CD4-positive, alpha-beta T cell (primary cell): ENCODE data around the gene CKMT2. TPM values are rescaled to one million over a fixed set of nuclear protein-coding genes. Genes with fewer than 3 reads are reported as not detected.

Experiments used
- ATAC-seq: fragments of 200-7000 bp; cut with Tn5 transposase; one replicate; pipeline ENCODE4 v1.10.0; 2022; ENCODE audit warnings: mild to moderate bottlenecking; ENCODE audit not compliant: poor library complexity
- CTCF ChIA-PET: fragments of 350-600 bp; sonication (Branson Sonifier 250); formaldehyde crosslinking; loops from one replicate; lab custom pipeline; 2021; ENCODE audit warnings: antibody characterized with exemption, inconsistent platforms; lab: Charles Lee
- POLR2A ChIA-PET: fragments of 350-600 bp; sonication (Branson Sonifier 250); formaldehyde crosslinking; loops from one replicate; lab custom pipeline; 2021; ENCODE audit warnings: antibody characterized with exemption, inconsistent platforms; lab: Charles Lee
- DNase-seq, 14 experiments: peaks; one replicate each; pipeline ENCODE4 v3.0.0-alpha.2; 2013 to 2020; ENCODE audit warnings: mixed read lengths in 2 of 14
- H3K27ac ChIP-seq, 2 donors: one replicate each; pipeline versions ENCODE4 v1.5.1 to v1.7.0; 2013; ENCODE audit warnings: low read length in 2 of 2, low read depth in 1 of 2, mild to moderate bottlenecking in 1 of 2
- H3K27me3 ChIP-seq, 2 experiments: 1 replicate in 1 of 2; 2 replicates in 1 of 2; pipeline versions ENCODE4 v1.6.1 to v1.7.0; 2013; ENCODE audit warnings: low read length in 2 of 2, control low read depth in 1 of 2, mild to moderate bottlenecking in 1 of 2, moderate library complexity in 1 of 2; ENCODE audit not compliant: insufficient read depth in 2 of 2, control insufficient read depth in 1 of 2
- H3K36me3 ChIP-seq: one replicate; pipeline ENCODE4 v1.6.1; 2013; ENCODE audit warnings: low read length, control low read depth; ENCODE audit not compliant: insufficient read depth
- H3K4me1 ChIP-seq: one replicate; pipeline ENCODE4 v1.6.1; 2013; ENCODE audit warnings: low read length, control low read depth; ENCODE audit not compliant: insufficient read depth
- H3K4me3 ChIP-seq: one replicate; pipeline ENCODE4 v1.5.1; 2013; ENCODE audit warnings: mild to moderate bottlenecking, low read length, moderate library complexity
- H3K9me3 ChIP-seq, 2 experiments: 1 replicate in 1 of 2; 2 replicates in 1 of 2; pipeline versions ENCODE4 v1.6.1 to v1.7.0; 2013; ENCODE audit warnings: low read length in 2 of 2, mild to moderate bottlenecking in 2 of 2, control low read depth in 1 of 2, moderate library complexity in 1 of 2; ENCODE audit not compliant: control insufficient read depth in 1 of 2, insufficient read depth in 1 of 2
- H3K27ac Mint-ChIP-seq: one replicate; pipeline ENCODE4 v1.8.0; 2020; ENCODE audit warnings: mixed read lengths
- H3K27me3 Mint-ChIP-seq: one replicate; pipeline ENCODE4 v1.8.0; 2021; ENCODE audit warnings: mixed read lengths
- H3K36me3 Mint-ChIP-seq: one replicate; pipeline ENCODE4 v1.8.0; 2021; ENCODE audit warnings: low read depth, mixed read lengths
- H3K4me1 Mint-ChIP-seq: one replicate; pipeline ENCODE4 v1.8.0; 2021; ENCODE audit warnings: low read depth, mixed read lengths
- H3K4me3 Mint-ChIP-seq: one replicate; pipeline ENCODE4 v1.8.0; 2020; ENCODE audit warnings: mild to moderate bottlenecking, mixed read lengths
- H3K9me3 Mint-ChIP-seq: one replicate; pipeline ENCODE4 v1.8.0; 2020; ENCODE audit warnings: mixed read lengths
- CTCF ChIP-seq: fragments of 200-600 bp; IDR thresholded peaks from one replicate; pipeline ENCODE4 v1.8.0; 2022; ENCODE audit warnings: antibody characterized with exemption, mild to moderate bottlenecking
- intact Hi-C, 2 experiments: fragments of 100-400 bp; cut with DNase I in 1 of 2; cut with micrococcal nuclease in 1 of 2; formaldehyde crosslinking; loops; one replicate each; pipeline versions ENCODE4 v1.15.1 to v1.9.0; 2023 to 2025; cut with DNase I, micrococcal nuclease
- total RNA-seq, 174 experiments: library from RNA in 2 of 174; stranded (reverse) in 2 of 174; gene quantifications; one replicate each; pipeline ENCODE4 v1.2.3 and lab custom pipeline; 2021 to 2026

CKMT2 gene
- total RNA-seq, 2 experiments from 2014 or later: 0.17 to 0.27 TPM

- peaks cover 45% of the 10 kb centered on the region for H3K36me3 Mint-ChIP-seq
- no peaks in the 10 kb centered on the region for H3K4me1 ChIP-seq
- ChIA-PET CTCF (no interaction called here), POLR2A (interaction anchor here (1.0 kb wide), 1 partner anchor 13 kb away, joined by 4 read pairs; no protein-coding TSS in a partner anchor)
- TF ChIP-seq CTCF: no peak
- H3K27ac Mint-ChIP-seq: no peak overlapping the region
- intact Hi-C loops: no loop called here
- H3K27me3 ChIP-seq: no peaks in the 10 kb centered on the region
- no peaks in the 10 kb centered on the region for H3K27me3 Mint-ChIP-seq
- no peak overlapping the region for H3K4me3 Mint-ChIP-seq
- ATAC-seq (no peak), DNase-seq (no peak)
- H3K4me1 Mint-ChIP-seq: no peaks in the 10 kb centered on the region
- H3K27ac ChIP-seq: no peak overlapping the region
- peaks cover 26% of the 10 kb centered on the region for H3K36me3 ChIP-seq
- no peaks in the 10 kb centered on the region for H3K9me3 ChIP-seq
- H3K4me3 ChIP-seq: no peak overlapping the region
- H3K9me3 Mint-ChIP-seq: no peaks in the 10 kb centered on the region
These were observed 82.2 kb downstream of the CKMT2 start for GRCh38 chr5:81315336-81315735.

GRCh38 chr5:81315830-81316229 lies 82.7 kb downstream of the CKMT2 start:
- H3K4me3 ChIP-seq: no peak overlapping the region
- H3K4me1 Mint-ChIP-seq: no peaks in the 10 kb centered on the region
- no peak overlapping the region for H3K4me3 Mint-ChIP-seq
- H3K27ac Mint-ChIP-seq: no peak overlapping the region
- intact Hi-C loops: no loop called here
- H3K36me3 ChIP-seq: peaks cover 23% of the 10 kb centered on the region
- CTCF ChIA-PET: no interaction called here
- H3K27me3 Mint-ChIP-seq: no peaks in the 10 kb centered on the region
- DNase-seq (no peak), ATAC-seq (no peak)
- H3K9me3 ChIP-seq: no peaks in the 10 kb centered on the region
- no peaks in the 10 kb centered on the region for H3K4me1 ChIP-seq
- H3K9me3 Mint-ChIP-seq: no peaks in the 10 kb centered on the region
- H3K27me3 ChIP-seq: no peaks in the 10 kb centered on the region
- H3K27ac ChIP-seq: no peak overlapping the region
- POLR2A ChIA-PET: no interaction called here
- H3K36me3 Mint-ChIP-seq: peaks cover 40% of the 10 kb centered on the region
- TF ChIP-seq CTCF: no peak

Other genes with a start within 250 kb of the CKMT2 start
- gene ZCCHC9, start 68.3 kb downstream of the CKMT2 start, total RNA-seq: 10 to 100 TPM; 16.3 to 17.3 TPM
- under 1 TPM; 0.39 to 0.44 TPM for gene ACOT12, start 160.8 kb downstream of the CKMT2 start, total RNA-seq